Body of pancreas (tissue), 4 donors: ENCODE data around the gene PPP6R3. TPM values are rescaled to one million over a fixed set of nuclear protein-coding genes. Genes with fewer than 3 reads are reported as not detected.

Experiments used
- ATAC-seq: fragments of 150-250 bp; one replicate; pipeline ENCODE4 v1.9.1; 2016
- DNase-seq, 4 donors: peaks; one replicate each; pipeline ENCODE4 v3.0.0-alpha.2; 2019
- H3K27ac ChIP-seq, 4 donors: fragments of 200-600 bp; sonication (generic); 1 replicate in 3 of 4; 2 replicates in 1 of 4; pipeline versions ENCODE4 v1.5.1 to v1.6.1; 2016 to 2019; ENCODE audit warnings: mild to moderate bottlenecking in 1 of 4, mixed read lengths in 1 of 4, moderate library complexity in 1 of 4
- H3K27me3 ChIP-seq, 2 donors: fragments of 200-600 bp; sonication (generic); one replicate each; pipeline ENCODE4 v1.6.0; 2016; ENCODE audit warnings: mild to moderate bottlenecking in 1 of 2
- H3K36me3 ChIP-seq, 2 donors: fragments of 200-600 bp; sonication (generic); replicated peaks in 1 of 2; 2 replicates each; pipeline ENCODE4 v1.5.1; 2016; ENCODE audit warnings: low read depth in 2 of 2; ENCODE audit not compliant: insufficient read depth in 1 of 2
- H3K4me1 ChIP-seq: fragments of 200-600 bp; sonication (generic); one replicate; pipeline ENCODE4 v1.6.0; 2016
- H3K4me3 ChIP-seq, 2 donors: fragments of 200-600 bp; sonication (generic); 1 replicate in 1 of 2; 2 replicates in 1 of 2; pipeline ENCODE4 v1.5.1; 2016 to 2019
- H3K9me3 ChIP-seq, 3 donors: fragments of 200-600 bp; sonication (generic); 1 replicate in 2 of 3; 2 replicates in 1 of 3; pipeline ENCODE4 v1.5.1; 2016
- CTCF ChIP-seq, 7 experiments: fragments of 450-650 bp in 4 of 7; fragments of 200-600 bp in 3 of 7; sonication (generic) in 3 of 7; IDR thresholded peaks; one replicate each; pipeline ENCODE4 v1.5.1; 2016 to 2019; ENCODE audit warnings: antibody characterized with exemption in 7 of 7
- POLR2A ChIP-seq, 3 donors: fragments of 450-650 bp; IDR thresholded peaks; one replicate each; pipeline ENCODE4 v1.6.1; 2016; ENCODE audit warnings: antibody characterized with exemption in 3 of 3, mild to moderate bottlenecking in 2 of 3
- WGBS, 2 donors: methylation state at CpG; one replicate each; pipeline ENCODE4 v1.1.5; 2017; 5-methylcytosine and 5-hydroxymethylcytosine counted together
- intact Hi-C: fragments of 100-400 bp; cut with DNase I; formaldehyde crosslinking; loops from one replicate; pipeline ENCODE4 v1.15.1; 2023
- total RNA-seq, 2 donors: library from RNA; depleted of rRNA; stranded (reverse); fragments of >200 nt; gene quantifications; one replicate each; pipeline ENCODE4 v1.1.0, GENCODE V29; 2016

Gene PPP6R3
- total RNA-seq, 2 donors from 2014 or later = 92.9 to 94.9 TPM

GRCh38 chr11:68437927-68438657 lies 22.5 kb upstream of the PPP6R3 start:
- Histone ChIP-seq H3K27ac (no peak overlapping the region), H3K27me3 (no peaks in the 10 kb centered on the region), H3K36me3 (peaks cover 8 to 13% of the 10 kb centered on the region in 2 donors), H3K4me1 (no peaks in the 10 kb centered on the region), H3K4me3 (no peak overlapping the region), H3K9me3 (no peaks in the 10 kb centered on the region)
- 94 to 95% methylated on average over 13 to 34 of the region's 34 CpGs for WGBS, 2 donors
- DNase-seq (no peak), ATAC-seq (no peak)
- TF ChIP-seq CTCF (IDR thresholded peaks at IDR 0.05) (no peak), POLR2A (IDR thresholded peaks at IDR 0.05) (no peak)
- intact Hi-C loops = no loop called here

GRCh38 chr11:68438658-68439259 lies 21.8 kb upstream of the PPP6R3 start:
- Histone ChIP-seq H3K36me3 (peaks cover 8 to 11% of the 10 kb centered on the region in 2 donors), H3K27me3 (no peaks in the 10 kb centered on the region), H3K9me3 (no peaks in the 10 kb centered on the region), H3K4me1 (no peaks in the 10 kb centered on the region), H3K4me3 (no peak overlapping the region), H3K27ac (no peak overlapping the region)
- intact Hi-C loops = no loop called here
- TF ChIP-seq CTCF (IDR thresholded peaks at IDR 0.05) (no peak), POLR2A (IDR thresholded peaks at IDR 0.05) (no peak)
- ATAC-seq (no peak), DNase-seq (no peak)
- WGBS, 2 donors = 94 to 100% methylated on average over 1 to 6 of the region's 6 CpGs

GRCh38 chr11:68439355-68440065 lies 21.0 kb upstream of the PPP6R3 start:
- Histone ChIP-seq H3K27me3 (no peaks in the 10 kb centered on the region), H3K27ac (no peak overlapping the region), H3K4me1 (no peaks in the 10 kb centered on the region), H3K36me3 (peaks cover 8% of the 10 kb centered on the region in 2 donors), H3K4me3 (no peak overlapping the region), H3K9me3 (no peaks in the 10 kb centered on the region)
- ATAC-seq (no peak), DNase-seq (no peak)
- TF ChIP-seq CTCF (IDR thresholded peaks at IDR 0.05) (no peak), POLR2A (IDR thresholded peaks at IDR 0.05) (no peak)
- intact Hi-C loops = no loop called here
- whole genome bisulfite sequencing, 2 donors = 80 to 98% methylated on average over 5 to 33 of the region's 38 CpGs

- ATAC-seq = no peak
- Histone ChIP-seq H3K9me3 (no peaks in the 10 kb centered on the region), H3K4me1 (no peaks in the 10 kb centered on the region), H3K4me3 (no peak overlapping the region), H3K27ac (no peak overlapping the region), H3K36me3 (peaks cover 8% of the 10 kb centered on the region in 2 donors), H3K27me3 (no peaks in the 10 kb centered on the region)
- no peak for TF ChIP-seq CTCF (IDR thresholded peaks at IDR 0.05)
- TF ChIP-seq POLR2A (IDR thresholded peaks at IDR 0.05) = no peak
- intact Hi-C loops = no loop called here
- DNase-seq = no peak
- WGBS, 2 donors = 95% methylated on average over 7 to 8 of the region's 8 CpGs
These were observed 20.3 kb upstream of the PPP6R3 start for GRCh38 chr11:68440224-68440623.
